Measurements from ENCODE around the gene CSRNP2.

DNA sequence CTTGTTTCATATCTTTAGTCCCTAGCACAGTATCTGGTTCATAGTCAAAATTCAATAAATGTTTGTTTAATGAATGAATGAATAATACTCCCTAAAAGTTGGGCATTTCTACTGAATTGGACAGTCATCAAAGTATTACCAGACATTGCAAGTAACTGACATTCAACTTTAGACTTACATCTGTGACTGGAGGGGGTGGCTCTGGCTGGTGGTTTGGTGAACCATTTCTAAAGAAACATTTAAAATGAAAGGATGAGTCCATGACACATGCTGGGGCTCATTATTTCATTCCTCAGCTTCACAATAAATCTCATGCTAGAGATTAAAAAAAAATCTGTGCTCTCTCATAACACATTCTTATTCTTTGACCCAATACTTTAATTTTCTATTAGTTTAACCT lies 20.6 kb upstream of the CSRNP2 start:
- TF ChIP-seq, protein P1, sequence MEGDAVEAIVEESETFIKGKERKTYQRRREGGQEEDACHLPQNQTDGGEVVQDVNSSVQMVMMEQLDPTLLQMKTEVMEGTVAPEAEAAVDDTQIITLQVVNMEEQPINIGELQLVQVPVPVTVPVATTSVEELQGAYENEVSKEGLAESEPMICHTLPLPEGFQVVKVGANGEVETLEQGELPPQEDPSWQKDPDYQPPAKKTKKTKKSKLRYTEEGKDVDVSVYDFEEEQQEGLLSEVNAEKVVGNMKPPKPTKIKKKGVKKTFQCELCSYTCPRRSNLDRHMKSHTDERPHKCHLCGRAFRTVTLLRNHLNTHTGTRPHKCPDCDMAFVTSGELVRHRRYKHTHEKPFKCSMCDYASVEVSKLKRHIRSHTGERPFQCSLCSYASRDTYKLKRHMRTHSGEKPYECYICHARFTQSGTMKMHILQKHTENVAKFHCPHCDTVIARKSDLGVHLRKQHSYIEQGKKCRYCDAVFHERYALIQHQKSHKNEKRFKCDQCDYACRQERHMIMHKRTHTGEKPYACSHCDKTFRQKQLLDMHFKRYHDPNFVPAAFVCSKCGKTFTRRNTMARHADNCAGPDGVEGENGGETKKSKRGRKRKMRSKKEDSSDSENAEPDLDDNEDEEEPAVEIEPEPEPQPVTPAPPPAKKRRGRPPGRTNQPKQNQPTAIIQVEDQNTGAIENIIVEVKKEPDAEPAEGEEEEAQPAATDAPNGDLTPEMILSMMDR (IDR thresholded peaks at IDR 0.05; ENCODE audit: low read depth, low read length): no peak
- no peak for TF ChIP-seq EZH2phosphoT487 (IDR thresholded peaks at IDR 0.05; ENCODE audit: low read depth)

All from OCI-LY3 (cell line).